ENCODE results near the gene IL32. TPM values are rescaled to one million over a fixed set of nuclear protein-coding genes. Genes with fewer than 3 reads are reported as not detected.

IL32 gene
- total RNA-seq, 1 experiment from 2014 or later: 115 TPM

DNA sequence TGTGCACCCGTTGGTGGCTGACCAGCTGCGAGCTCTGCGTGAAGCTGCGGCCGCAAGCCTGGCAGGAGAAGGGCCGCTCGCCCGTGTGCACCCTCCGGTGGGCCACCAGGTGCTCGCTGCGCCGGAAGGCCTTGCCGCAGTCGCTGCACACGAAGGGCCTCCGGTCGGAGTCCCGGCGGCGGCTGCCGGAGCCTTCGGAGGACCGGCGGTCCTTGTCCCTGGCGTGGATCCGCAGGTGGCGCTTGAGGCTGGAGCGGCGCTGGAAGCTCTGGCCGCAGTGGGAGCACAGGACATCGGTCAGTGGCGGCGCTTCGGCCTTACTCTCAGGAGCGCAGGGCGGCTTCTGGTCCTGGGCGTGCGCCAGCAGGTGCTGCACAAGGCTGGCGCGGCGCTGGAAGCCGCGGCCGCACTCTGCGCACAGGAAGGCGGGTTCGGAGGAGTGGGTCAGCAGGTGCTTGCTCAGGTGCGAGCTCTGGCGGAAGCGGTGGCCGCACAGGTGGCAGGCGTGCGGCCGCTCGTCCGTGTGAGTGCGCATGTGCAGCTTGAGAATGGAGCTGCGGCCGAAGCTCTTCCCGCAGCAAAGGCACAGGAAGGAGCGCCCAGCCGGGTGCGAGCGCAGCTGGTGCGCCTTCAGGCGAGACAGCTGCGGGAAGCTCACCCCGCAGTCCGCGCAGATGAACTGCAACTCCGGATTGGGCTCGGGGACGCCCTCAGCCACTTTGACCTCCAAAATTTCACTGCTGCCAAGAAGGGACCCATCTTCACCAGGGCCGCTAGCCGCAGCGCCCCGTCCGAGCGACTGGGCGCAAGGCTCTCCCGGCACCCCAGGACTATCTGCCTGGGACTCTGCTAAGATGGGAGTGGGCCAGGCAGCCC lies 24.5 kb downstream of the IL32 start:
- no peak for DNase-seq (ENCODE audit: low spot score)

DNA sequence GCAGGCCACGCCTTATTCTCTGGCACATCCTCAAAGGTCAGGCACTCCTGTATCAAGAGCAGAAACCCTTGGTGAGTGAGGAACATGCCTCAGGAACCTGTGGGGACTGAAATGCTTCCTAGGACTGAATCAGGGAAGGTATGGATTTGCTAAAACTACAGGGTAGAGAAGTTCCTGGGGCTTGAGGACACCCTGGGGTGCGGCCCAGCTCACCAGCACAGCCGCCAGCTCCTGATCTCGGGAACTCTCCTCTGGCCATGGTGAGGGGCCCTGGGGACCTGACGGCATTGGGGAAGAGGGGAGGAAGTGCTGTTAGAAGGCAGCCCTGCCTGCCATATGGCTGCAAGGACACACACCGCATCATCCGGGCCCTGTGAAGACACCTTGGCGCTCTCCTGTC lies 26.1 kb downstream of the IL32 start:
- no peak for DNase-seq (ENCODE audit: low spot score)

DNA sequence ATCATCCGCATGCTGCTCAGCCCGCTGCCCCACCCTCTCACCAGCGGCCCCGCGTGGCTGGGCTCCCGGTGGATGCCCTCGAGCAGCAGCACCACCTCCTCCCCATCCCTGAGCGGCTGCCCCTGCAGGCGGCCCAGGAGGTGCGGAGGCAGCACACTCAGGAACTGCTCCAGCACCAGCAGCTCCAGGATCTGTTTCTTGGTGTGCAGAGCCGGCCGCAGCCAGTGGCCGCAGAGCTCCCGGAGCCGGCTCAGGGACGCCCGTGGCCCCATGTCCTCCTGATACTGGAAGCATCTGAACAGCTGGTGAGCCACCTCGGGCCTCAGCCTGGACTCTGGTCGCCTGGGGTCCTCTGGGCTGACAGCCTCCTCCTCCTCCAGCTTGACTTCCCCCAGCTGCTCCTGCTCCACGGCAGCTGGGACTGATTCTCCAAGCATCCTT lies 27.1 kb downstream of the IL32 start:
- no peak for DNase-seq (ENCODE audit: low spot score)

GRCh38 chr16:3094289-3095027 lies 29.0 kb downstream of the IL32 start:
- DNase-seq (ENCODE audit: low spot score): peak; percentile 39

DNA sequence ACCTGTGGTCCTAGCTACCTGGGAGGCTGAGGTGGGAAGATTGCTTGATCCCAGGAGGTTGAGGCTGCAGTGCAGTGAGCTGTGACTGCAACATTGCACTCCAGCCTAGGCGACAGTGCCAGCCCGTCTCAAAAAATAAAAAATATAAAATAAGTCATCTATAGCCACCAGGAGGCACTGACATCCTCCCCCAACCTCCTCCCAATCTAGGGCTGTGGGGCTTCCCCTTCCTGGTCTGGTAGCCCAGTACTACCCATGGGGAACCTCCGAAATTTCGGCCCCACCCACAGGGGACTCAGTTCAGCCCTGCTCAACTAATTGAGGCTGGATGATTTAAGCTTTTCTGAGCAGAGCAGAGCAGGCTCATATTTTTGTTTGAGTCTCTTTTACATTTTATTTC lies 30.4 kb downstream of the IL32 start:
- peak; percentile 23 for DNase-seq (ENCODE audit: low spot score)

- no peak for DNase-seq (ENCODE audit: low spot score)
Observed at GRCh38 chr16:3096362-3096761, 30.9 kb downstream of the IL32 start.

DNA sequence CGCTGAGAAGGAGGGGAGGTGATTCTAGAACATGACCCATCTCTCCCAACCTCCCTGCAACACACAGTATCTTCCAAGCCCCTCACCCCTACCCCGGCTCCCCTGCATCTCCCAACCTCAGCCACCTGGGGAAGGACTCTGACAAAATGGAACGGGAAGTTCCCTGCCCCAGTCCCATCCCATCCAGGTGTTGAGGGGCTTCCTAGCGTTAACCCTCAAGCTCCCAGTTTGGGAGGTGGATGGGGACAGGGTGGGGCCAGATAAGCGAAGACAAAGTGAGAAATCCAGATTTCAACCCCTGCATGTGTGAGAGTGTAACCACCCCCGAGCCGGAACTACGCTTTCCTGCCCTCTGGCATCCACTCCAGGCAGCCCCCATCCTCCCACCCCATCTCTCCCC lies 31.8 kb downstream of the IL32 start:
- no peak for DNase-seq (ENCODE audit: low spot score)

GRCh38 chr16:3098459-3099394 lies 33.3 kb downstream of the IL32 start, which contains the start of gene ZSCAN10:
TSS of gene ZSCAN10 (minus strand) at chr16:3099294. CDS start at chr16:3092937, 6,357 bp downstream.
- DNase-seq (ENCODE audit: low spot score): no peak

GRCh38 chr16:3099395-3099731 lies 33.9 kb downstream of the IL32 start:
- DNase-seq (ENCODE audit: low spot score): no peak

- peak; percentile 66 for DNase-seq (ENCODE audit: low spot score)
Observed at GRCh38 chr16:3099732-3100499, 34.5 kb downstream of the IL32 start.

DNA sequence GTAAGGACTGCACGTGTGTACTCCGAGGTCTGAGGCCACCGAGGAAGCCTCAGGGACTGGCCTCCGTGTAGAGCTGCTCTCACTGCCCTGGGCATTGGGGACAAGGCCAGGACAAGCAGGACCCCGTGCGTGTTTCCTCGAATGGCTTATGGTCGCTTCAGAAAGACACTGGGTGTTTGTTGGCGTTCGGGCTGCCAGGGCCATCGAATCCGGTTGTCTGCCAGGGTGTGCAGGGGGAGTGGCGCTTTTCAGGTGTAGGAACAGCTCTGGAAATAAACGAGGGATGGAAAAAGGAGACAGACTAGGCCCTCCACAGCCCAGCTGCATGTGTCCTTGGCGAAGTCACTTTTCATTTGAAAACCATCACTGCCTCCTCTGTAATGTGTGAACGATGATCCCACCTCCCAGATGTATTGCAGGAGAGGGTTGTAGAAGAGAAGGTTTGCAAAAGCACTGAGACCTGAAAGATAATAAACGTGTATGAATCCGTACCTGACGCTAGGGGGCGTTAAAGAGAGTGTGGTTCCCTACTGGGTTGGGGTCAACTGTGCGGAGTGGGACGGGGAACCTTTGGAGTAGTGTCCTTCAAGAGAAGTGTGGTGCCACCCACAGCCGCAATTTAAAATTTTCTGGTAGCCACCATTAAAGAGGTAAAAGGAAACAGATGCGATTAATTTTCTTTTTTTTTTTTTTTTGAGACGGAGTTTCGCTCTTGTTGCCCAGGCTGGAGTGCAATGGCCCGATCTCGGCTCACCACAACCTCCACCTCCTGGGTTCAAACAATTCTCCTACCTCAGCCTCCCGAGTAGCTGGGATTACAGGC lies 35.8 kb downstream of the IL32 start:
- DNase-seq (ENCODE audit: low spot score): peak; percentile 20

DNA sequence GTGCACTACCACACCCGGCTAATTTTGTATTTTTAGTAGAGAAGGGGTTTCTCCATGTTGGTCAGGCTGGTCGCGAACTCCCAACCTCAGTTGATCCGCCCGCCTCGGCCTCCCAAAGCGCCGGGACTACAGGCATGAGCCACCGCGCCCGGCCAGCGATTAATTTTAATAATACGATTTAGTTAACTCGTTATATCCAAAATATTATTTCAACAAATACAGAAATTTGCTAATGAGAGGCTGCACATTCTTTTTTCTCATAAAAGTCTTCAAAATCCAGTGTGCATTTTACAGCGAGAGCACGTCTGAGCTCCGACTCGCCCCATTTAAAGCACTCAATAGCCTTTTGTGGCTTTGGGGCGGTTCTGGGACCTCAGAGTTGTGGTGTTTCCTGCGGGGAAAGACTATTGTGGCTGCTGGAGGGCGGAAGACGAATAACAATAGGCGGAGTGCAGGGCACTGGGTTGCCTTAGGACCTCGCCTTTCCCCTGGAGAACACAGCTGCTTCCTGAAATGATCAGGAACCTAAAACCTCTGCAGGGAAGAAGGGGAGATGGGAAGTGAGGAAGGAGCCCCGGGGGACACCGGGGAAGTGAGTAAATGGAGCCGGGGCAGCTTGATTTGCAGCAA lies 36.5 kb downstream of the IL32 start:
- no peak for DNase-seq (ENCODE audit: low spot score)

GRCh38 chr16:3106205-3106928 lies 40.9 kb downstream of the IL32 start:
- peak; percentile 75 for DNase-seq (ENCODE audit: low spot score)

DNA sequence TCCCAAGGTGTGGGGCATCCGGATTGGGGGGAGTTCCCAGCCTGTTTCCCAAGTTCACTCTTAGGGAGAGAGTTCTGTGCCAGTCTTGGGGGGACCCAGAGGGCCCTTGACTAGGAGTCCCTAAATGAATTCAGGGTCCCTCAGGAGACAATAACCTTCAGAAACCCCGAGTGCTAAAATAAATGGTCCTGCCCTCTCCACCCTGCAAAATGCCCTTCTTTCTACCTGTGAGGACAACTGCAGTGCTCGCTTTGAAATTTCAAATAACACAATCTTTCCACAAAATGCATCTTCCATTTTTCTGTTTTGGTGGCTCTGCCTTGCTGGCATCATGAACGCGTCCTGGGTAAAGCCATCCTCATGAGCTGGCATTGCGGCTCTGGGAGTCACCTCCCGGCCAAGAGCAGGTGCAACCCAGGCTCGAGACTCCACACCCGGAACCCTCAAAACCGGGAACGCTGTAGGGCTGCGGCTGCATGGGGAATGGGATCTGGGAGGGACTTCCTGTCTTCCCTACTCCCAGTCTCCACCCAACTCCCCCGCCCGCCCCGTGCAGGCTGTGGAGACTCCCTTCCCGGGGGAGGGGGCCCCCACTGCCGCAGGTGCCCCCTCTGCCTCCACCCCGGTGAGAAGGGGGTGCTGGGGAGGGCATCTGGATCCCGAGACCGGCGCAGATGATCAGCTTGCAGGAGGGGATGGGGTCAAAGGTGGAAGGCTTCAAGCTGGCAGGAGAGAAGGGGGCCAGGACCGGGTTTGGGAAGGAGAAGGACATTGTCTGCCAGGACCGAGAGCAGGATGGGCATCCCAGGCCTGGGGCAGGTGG lies 46.8 kb downstream of the IL32 start, which contains the start of gene ZNF205:
Gene ZNF205 (plus strand): TSS at position 529 of the 823 bp plus-strand sequence. CDS start 845 bp downstream, outside the sequence.
- DNase-seq (ENCODE audit: low spot score): peak; percentile 80

GRCh38 chr16:3112881-3113574 lies 47.6 kb downstream of the IL32 start:
- DNase-seq (ENCODE audit: low spot score): no peak

GRCh38 chr16:3113765-3114479 lies 48.5 kb downstream of the IL32 start:
- peak; percentile 46 for DNase-seq (ENCODE audit: low spot score)

DNA sequence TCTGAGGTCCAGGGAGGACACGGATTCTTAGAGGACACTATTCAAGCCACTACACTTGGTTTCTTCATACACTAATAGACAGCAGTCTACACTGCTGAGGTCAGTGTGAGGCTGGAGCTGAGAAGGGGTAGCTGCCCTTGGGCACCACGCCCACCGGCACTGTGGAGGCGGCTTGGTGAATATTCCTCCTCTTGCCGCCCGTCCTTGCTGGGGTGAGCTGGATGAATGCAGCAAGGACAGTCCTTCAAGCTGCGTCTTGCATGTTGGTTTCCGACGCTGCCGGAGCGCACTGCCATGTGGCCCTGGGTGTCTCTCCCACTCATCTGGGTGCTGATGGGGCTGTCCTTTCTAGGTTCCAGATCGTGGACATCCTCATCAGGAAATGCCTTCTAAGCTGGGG lies 49.6 kb downstream of the IL32 start:
- DNase-seq (ENCODE audit: low spot score): no peak

Measured in A172 (cell line).